ENCODE results near the gene STPG1.
"Not testable (repeated sequence)": the region's sequence is repeated elsewhere in the genome, so short reads cannot be mapped to it uniquely, and the experiment has no call there.

STPG1 gene

GRCh38 chr1:24413350-24414163, at the start of gene STPG1:
Gene STPG1, minus strand, starts transcription at chr1:24413782. Its CDS starts 12,394 bp downstream, at chr1:24401388.
- DNase-seq (ENCODE audit: low read depth) = peak; percentile 84
- H3K4me3 ChIP-seq (ENCODE audit: low read depth, low read length) = peak within 1 kb of the TSS; percentile 85
- TF ChIP-seq, protein P1, sequence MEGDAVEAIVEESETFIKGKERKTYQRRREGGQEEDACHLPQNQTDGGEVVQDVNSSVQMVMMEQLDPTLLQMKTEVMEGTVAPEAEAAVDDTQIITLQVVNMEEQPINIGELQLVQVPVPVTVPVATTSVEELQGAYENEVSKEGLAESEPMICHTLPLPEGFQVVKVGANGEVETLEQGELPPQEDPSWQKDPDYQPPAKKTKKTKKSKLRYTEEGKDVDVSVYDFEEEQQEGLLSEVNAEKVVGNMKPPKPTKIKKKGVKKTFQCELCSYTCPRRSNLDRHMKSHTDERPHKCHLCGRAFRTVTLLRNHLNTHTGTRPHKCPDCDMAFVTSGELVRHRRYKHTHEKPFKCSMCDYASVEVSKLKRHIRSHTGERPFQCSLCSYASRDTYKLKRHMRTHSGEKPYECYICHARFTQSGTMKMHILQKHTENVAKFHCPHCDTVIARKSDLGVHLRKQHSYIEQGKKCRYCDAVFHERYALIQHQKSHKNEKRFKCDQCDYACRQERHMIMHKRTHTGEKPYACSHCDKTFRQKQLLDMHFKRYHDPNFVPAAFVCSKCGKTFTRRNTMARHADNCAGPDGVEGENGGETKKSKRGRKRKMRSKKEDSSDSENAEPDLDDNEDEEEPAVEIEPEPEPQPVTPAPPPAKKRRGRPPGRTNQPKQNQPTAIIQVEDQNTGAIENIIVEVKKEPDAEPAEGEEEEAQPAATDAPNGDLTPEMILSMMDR (conservative IDR thresholded peaks at IDR 0.05; ENCODE audit: low read depth, low read length) = no peak

- not testable (repeated sequence) for H3K4me3 ChIP-seq (ENCODE audit: low read depth, low read length); DNase-seq (ENCODE audit: low read depth)
These were observed 48.5 kb upstream of the STPG1 start for GRCh38 chr1:24462128-24462527.

GRCh38 chr1:24459551-24460266, 46.1 kb upstream of the STPG1 start:
- no peak overlapping the region for H3K4me3 ChIP-seq (ENCODE audit: low read depth, low read length)
- no peak for DNase-seq (ENCODE audit: low read depth)
- TF ChIP-seq, protein P1 (conservative IDR thresholded peaks at IDR 0.05; ENCODE audit: low read depth, low read length) = no peak

DNA sequence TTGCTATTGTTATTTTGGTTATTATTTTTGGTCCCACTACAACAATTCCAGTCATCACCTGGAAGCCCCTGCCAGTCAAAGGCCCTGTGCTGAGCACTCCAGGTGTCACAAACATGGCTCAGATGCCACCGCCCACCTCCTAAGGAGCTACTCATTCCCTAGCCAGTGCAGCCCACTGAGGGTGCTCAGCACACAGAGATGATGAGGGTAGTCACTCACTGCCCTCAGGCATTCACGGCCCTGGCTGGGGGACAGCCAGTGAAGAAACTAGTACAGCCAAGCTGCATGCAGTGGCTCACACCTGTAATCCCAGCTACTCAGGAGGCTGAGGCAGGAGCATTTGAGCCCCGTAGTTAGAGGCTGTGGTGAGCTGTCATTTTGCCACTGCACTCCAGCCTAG, 44.3 kb upstream of the STPG1 start:
- TF ChIP-seq, protein P1 (conservative IDR thresholded peaks at IDR 0.05; ENCODE audit: low read depth, low read length) = no peak
- no peak overlapping the region for H3K4me3 ChIP-seq (ENCODE audit: low read depth, low read length)
- no peak for DNase-seq (ENCODE audit: low read depth)

- DNase-seq (ENCODE audit: low read depth) = no peak
- TF ChIP-seq, protein P1 (conservative IDR thresholded peaks at IDR 0.05; ENCODE audit: low read depth, low read length) = no peak
- no peak overlapping the region for H3K4me3 ChIP-seq (ENCODE audit: low read depth, low read length)
These were observed 41.7 kb upstream of the STPG1 start for GRCh38 chr1:24455272-24455671.

- no peak overlapping the region for H3K4me3 ChIP-seq (ENCODE audit: low read depth, low read length)
- DNase-seq (ENCODE audit: low read depth) = no peak
- TF ChIP-seq, protein P1 (conservative IDR thresholded peaks at IDR 0.05; ENCODE audit: low read depth, low read length) = no peak
These were observed 41.1 kb upstream of the STPG1 start for GRCh38 chr1:24454673-24455072.

- DNase-seq (ENCODE audit: low read depth) = no peak
- H3K4me3 ChIP-seq (ENCODE audit: low read depth, low read length) = no peak overlapping the region
- TF ChIP-seq, protein P1 (conservative IDR thresholded peaks at IDR 0.05; ENCODE audit: low read depth, low read length) = no peak
These were observed 39.4 kb upstream of the STPG1 start for GRCh38 chr1:24452922-24453485.
